A673 (cell line): ENCODE measurements around the gene CCDC85C. TPM values are rescaled to one million over a fixed set of nuclear protein-coding genes. Genes with fewer than 3 reads are reported as not detected.

ENCODE experiments used
- BruUV-seq: library from RNA; stranded (reverse); fragments of 400-500 nt; replicated peaks from 2 replicates; lab custom pipeline; 2021; lab: Mats Ljungman, UMichigan
- CTCF ChIA-PET: fragments of 300-600 bp; sonication (Branson Sonifier 250); formaldehyde crosslinking; loops from one replicate; lab custom pipeline; 2022; ENCODE audit warnings: antibody characterized with exemption; lab: Charles Lee
- POLR2A ChIA-PET: fragments of 300-600 bp; sonication (Branson Sonifier 250); formaldehyde crosslinking; loops from one replicate; lab custom pipeline; 2022; ENCODE audit warnings: antibody characterized with exemption; ENCODE audit not compliant: low non-redundant PET; lab: Charles Lee
- DNase-seq: peaks from one replicate; pipeline ENCODE4 v3.0.0-alpha.2; 2015; ENCODE audit warnings: low spot score
- H3K27ac ChIP-seq: fragments of 200-600 bp; sonication (generic); 2 replicates; pipeline ENCODE4 v1.5.1; 2016; ENCODE audit warnings: mixed run types, low read depth, mild to moderate bottlenecking, mixed read lengths, antibody characterized with exemption, low read length; ENCODE audit not compliant: poor library complexity, severe bottlenecking
- H3K27me3 ChIP-seq: fragments of 200-600 bp; sonication (generic); replicated peaks from 2 replicates; pipeline ENCODE4 v1.6.1; 2017; ENCODE audit warnings: mixed run types, low read depth, mild to moderate bottlenecking, mixed read lengths, antibody characterized with exemption, low read length; ENCODE audit not compliant: insufficient read depth, poor library complexity
- H3K36me3 ChIP-seq: fragments of 200-600 bp; sonication (generic); 2 replicates; pipeline ENCODE4 v1.6.1; 2016; ENCODE audit warnings: mixed run types, mild to moderate bottlenecking, mixed read lengths, antibody characterized with exemption, low read length; ENCODE audit not compliant: insufficient read depth, poor library complexity, severe bottlenecking
- H3K4me1 ChIP-seq: fragments of 200-600 bp; sonication (generic); 2 replicates; pipeline ENCODE4 v1.6.1; 2017; ENCODE audit warnings: mixed run types, mild to moderate bottlenecking, mixed read lengths, antibody characterized with exemption, low read length; ENCODE audit not compliant: insufficient read depth, poor library complexity, severe bottlenecking
- H3K4me3 ChIP-seq: fragments of 200-600 bp; sonication (generic); 2 replicates; pipeline ENCODE4 v1.5.1; 2016; ENCODE audit warnings: low read depth, mixed run types, mild to moderate bottlenecking, mixed read lengths, low read length; ENCODE audit not compliant: poor library complexity, severe bottlenecking
- H3K9me3 ChIP-seq: fragments of 200-600 bp; sonication (generic); 2 replicates; pipeline ENCODE4 v1.6.1; 2016; ENCODE audit warnings: mixed run types, low read depth, mild to moderate bottlenecking, mixed read lengths, antibody characterized with exemption, low read length; ENCODE audit not compliant: poor library complexity, severe bottlenecking
- EZH2 ChIP-seq: fragments of 200-600 bp; sonication (generic); IDR thresholded peaks from 2 replicates; pipeline ENCODE4 v1.6.1; 2017; ENCODE audit warnings: borderline replicate concordance, low read depth, mild to moderate bottlenecking, mixed read lengths, antibody characterized with exemption, low read length; ENCODE audit not compliant: poor library complexity, severe bottlenecking
- intact Hi-C: fragments of 100-400 bp; cut with micrococcal nuclease; formaldehyde crosslinking; loops from one replicate; pipeline ENCODE4 v1.10.0; 2022; ENCODE audit not compliant: unreplicated experiment
- total RNA-seq: library from RNA; stranded (reverse); gene quantifications from 2 replicates; pipeline ENCODE4 v1.2.3, GENCODE V29; 2021
- TF ChIP-seq, protein P1 (sequence below): fragments of 300-800, 200-600 bp; sonication (generic); conservative IDR thresholded peaks from 2 replicates; pipeline ENCODE4 v1.5.1; 2017; ENCODE audit warnings: low read depth, mild to moderate bottlenecking, antibody characterized with exemption, low read length, moderate library complexity, mixed read lengths

The CCDC85C gene
- total RNA-seq, 1 experiment from 2014 or later = 24.6 TPM

DNA sequence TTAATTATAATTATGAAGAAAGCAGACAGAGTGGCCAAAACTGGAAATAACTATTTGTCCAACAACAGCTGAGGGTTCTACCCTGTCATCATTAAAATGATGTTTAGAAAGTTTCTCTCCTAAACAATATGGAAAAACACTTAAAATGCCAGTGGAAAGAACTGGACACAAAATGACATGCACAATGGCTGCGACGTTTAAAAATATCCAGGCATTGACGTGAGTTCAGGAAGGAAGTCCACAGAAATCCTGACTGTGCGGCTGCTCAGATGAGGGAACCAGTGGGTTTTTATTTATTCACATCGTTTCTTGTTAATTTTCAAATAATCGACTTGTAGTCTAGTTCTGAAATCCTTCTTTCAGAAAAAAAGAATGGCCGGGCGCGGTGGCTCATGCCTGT lies 64.5 kb downstream of the CCDC85C start:
- intact Hi-C loops = no loop called here
- no TSS peak for BruUV-seq
- no peaks in the 10 kb centered on the region for H3K27me3 ChIP-seq
- ChIA-PET CTCF (no interaction called here), POLR2A (no interaction called here)
- H3K36me3 ChIP-seq = no peaks in the 10 kb centered on the region
- peaks cover 8% of the 10 kb centered on the region for H3K4me1 ChIP-seq
- no peaks in the 10 kb centered on the region for H3K9me3 ChIP-seq
- DNase-seq = no peak
- H3K4me3 ChIP-seq = no peak overlapping the region
- TF ChIP-seq, protein P1, sequence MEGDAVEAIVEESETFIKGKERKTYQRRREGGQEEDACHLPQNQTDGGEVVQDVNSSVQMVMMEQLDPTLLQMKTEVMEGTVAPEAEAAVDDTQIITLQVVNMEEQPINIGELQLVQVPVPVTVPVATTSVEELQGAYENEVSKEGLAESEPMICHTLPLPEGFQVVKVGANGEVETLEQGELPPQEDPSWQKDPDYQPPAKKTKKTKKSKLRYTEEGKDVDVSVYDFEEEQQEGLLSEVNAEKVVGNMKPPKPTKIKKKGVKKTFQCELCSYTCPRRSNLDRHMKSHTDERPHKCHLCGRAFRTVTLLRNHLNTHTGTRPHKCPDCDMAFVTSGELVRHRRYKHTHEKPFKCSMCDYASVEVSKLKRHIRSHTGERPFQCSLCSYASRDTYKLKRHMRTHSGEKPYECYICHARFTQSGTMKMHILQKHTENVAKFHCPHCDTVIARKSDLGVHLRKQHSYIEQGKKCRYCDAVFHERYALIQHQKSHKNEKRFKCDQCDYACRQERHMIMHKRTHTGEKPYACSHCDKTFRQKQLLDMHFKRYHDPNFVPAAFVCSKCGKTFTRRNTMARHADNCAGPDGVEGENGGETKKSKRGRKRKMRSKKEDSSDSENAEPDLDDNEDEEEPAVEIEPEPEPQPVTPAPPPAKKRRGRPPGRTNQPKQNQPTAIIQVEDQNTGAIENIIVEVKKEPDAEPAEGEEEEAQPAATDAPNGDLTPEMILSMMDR = no peak
- TF ChIP-seq EZH2 = no peak
- no peak overlapping the region for H3K27ac ChIP-seq

DNA sequence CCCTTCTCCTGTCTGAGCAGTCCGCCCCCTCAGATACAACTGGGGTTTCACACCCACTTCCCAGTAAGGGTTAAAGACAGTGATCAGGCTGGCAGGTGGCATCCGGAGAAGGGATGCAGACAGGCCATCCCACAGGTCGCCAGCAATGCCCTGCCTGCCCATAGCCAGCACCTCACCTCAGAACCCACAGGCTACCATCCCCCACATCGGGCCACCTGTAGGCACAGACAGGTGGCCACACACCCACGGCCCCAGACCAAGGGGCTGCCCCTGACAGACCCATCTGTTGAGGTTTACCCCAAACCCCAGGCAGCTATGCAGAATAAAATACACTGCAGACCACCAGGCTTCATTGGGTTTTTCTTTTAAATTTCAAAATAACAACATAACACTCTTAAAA lies 65.3 kb downstream of the CCDC85C start:
- DNase-seq = no peak
- BruUV-seq = no TSS peak
- Histone ChIP-seq H3K27me3 (no peaks in the 10 kb centered on the region), H3K4me3 (no peak overlapping the region), H3K36me3 (no peaks in the 10 kb centered on the region), H3K4me1 (peaks cover 8% of the 10 kb centered on the region), H3K9me3 (no peaks in the 10 kb centered on the region), H3K27ac (no peak overlapping the region)
- intact Hi-C loops = no loop called here
- ChIA-PET CTCF (no interaction called here), POLR2A (no interaction called here)
- no peak for TF ChIP-seq EZH2
- TF ChIP-seq, protein P1 = no peak

DNA sequence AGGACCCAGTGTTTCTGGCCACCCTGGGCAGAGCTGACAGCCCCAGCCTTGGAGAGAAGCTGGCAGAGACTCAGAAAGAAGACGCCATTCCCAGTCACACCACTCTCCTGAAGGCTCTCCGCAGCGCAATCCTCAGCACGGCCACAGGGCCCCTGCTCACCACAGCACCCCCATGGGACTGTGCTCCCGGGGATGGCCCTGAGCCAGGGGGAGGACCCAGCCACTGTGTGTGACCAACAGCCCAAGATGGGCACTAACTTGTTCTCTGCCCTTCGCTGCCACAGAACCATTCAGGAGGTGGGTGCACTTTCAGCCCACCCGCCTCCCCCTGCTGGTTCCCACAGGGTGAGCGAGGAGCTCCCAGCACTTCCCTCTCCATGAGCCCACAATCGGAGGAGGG lies 65.7 kb downstream of the CCDC85C start:
- Histone ChIP-seq H3K9me3 (no peaks in the 10 kb centered on the region), H3K27ac (no peak overlapping the region), H3K4me1 (peaks cover 8% of the 10 kb centered on the region), H3K36me3 (no peaks in the 10 kb centered on the region), H3K27me3 (no peaks in the 10 kb centered on the region), H3K4me3 (no peak overlapping the region)
- BruUV-seq = no TSS peak
- POLR2A ChIA-PET = no interaction called here
- TF ChIP-seq, protein P1 = peak; percentile 37
- TF ChIP-seq EZH2 = no peak
- intact Hi-C loops = no loop called here
- CTCF ChIA-PET = no interaction called here
- DNase-seq = no peak
